GM12878 (cell line): Measurements from ENCODE around the gene ELOVL5. TPM values are rescaled to one million over a fixed set of nuclear protein-coding genes. Genes with fewer than 3 reads are reported as not detected.

Source experiments
- ATAC-seq: fragments of 200-7000 bp; cut with Tn5 transposase; 3 replicates; pipeline ENCODE4 v1.9.1; 2020; ENCODE audit warnings: mild to moderate bottlenecking, moderate library complexity
- BruUV-seq: library from RNA; stranded (reverse); fragments of 400-500 nt; replicated peaks from 2 replicates; lab custom pipeline; 2021; lab: Mats Ljungman, UMichigan
- CTCF ChIA-PET: fragments of 300-600 bp; sonication (Branson Sonifier 250); formaldehyde crosslinking; extraction: SDS; loops from one replicate; lab custom pipeline; 2021; ENCODE audit warnings: inconsistent platforms; lab: Yijun Ruan, JAX
- POLR2A ChIA-PET: fragments of 350-600 bp; formaldehyde crosslinking; extraction: SDS; loops from one replicate; lab custom pipeline; 2021; ENCODE audit warnings: inconsistent platforms; lab: Charles Lee
- RAD21 ChIA-PET: fragments of 300-600 bp; sonication (Branson Sonifier 250); formaldehyde crosslinking; loops from one replicate; lab custom pipeline; 2023; ENCODE audit warnings: antibody characterized with exemption; ENCODE audit not compliant: unreplicated experiment; lab: Charles Lee
- SMC1A ChIA-PET: fragments of 300-600 bp; sonication (Branson Sonifier 250); formaldehyde crosslinking; loops from one replicate; lab custom pipeline; 2023; ENCODE audit not compliant: unreplicated experiment, uncharacterized antibody; lab: Charles Lee
- DNase-seq: peaks from one replicate; pipeline ENCODE4 v3.0.0-alpha.2; 2011; ENCODE audit warnings: low read depth, low spot score
- FAIRE-seq: peaks from 3 replicates; lab custom pipeline; 2011; peaks lifted over from hg19 to GRCh38; lab: Jason Lieb, UNC
- H2AFZ ChIP-seq: 2 replicates; pipeline ENCODE4 v1.6.0; 2011; ENCODE audit warnings: low read depth, low read length, control low read depth; ENCODE audit not compliant: control insufficient read depth
- H3K27ac ChIP-seq: 2 replicates; pipeline ENCODE4 v1.5.1; 2011; ENCODE audit warnings: control low read depth; ENCODE audit not compliant: control insufficient read depth, insufficient read depth
- H3K27me3 ChIP-seq, 2 experiments: replicated peaks in 1 of 2; 2 replicates each; pipeline versions ENCODE4 v1.6.0 to v1.6.1; 2011; ENCODE audit warnings: low read length in 1 of 2; ENCODE audit not compliant: control insufficient read depth in 2 of 2, insufficient read depth in 2 of 2
- H3K36me3 ChIP-seq, 2 experiments: 2 replicates each; pipeline ENCODE4 v1.5.1; 2011; ENCODE audit warnings: low read length in 1 of 2; ENCODE audit not compliant: control insufficient read depth in 2 of 2, insufficient read depth in 2 of 2
- H3K4me1 ChIP-seq: 2 replicates; pipeline ENCODE4 v1.6.1; 2011; ENCODE audit warnings: mild to moderate bottlenecking, low read length, moderate library complexity, mixed read lengths; ENCODE audit not compliant: control insufficient read depth, insufficient read depth
- H3K4me2 ChIP-seq: 2 replicates; pipeline ENCODE4 v1.6.0; 2011; ENCODE audit warnings: control low read depth; ENCODE audit not compliant: control insufficient read depth, insufficient read depth
- H3K4me3 ChIP-seq: fragments of 200-600 bp; sonication (generic); 2 replicates; pipeline ENCODE4 v1.5.1; 2016
- H3K79me2 ChIP-seq: 2 replicates; pipeline ENCODE4 v1.6.0; 2011; ENCODE audit warnings: low read length; ENCODE audit not compliant: control insufficient read depth, insufficient read depth
- H3K9ac ChIP-seq: 2 replicates; pipeline ENCODE4 v1.8.0; 2011; ENCODE audit warnings: low read length, control low read depth, mixed read lengths; ENCODE audit not compliant: control insufficient read depth, insufficient read depth
- H3K9me3 ChIP-seq: replicated peaks from 3 replicates; pipeline ENCODE4 v1.5.1; 2011; ENCODE audit warnings: mild to moderate bottlenecking, low read length; ENCODE audit not compliant: control insufficient read depth, insufficient read depth
- H4K20me1 ChIP-seq: 2 replicates; pipeline ENCODE4 v1.6.0; 2011; ENCODE audit not compliant: control insufficient read depth, insufficient read depth
- BCL11A ChIP-seq: IDR thresholded peaks from 2 replicates; pipeline ENCODE4 v1.6.1; 2011; ENCODE audit warnings: low read depth, low read length
- BRCA1 ChIP-seq: IDR thresholded peaks from 2 replicates; pipeline ENCODE4 v1.6.1; 2011; ENCODE audit warnings: low read depth, low read length, improper control_type of control experiment
- GABPA ChIP-seq: IDR thresholded peaks from 2 replicates; pipeline ENCODE4 v1.6.1; 2014; ENCODE audit warnings: antibody characterized with exemption, low read depth, mild to moderate bottlenecking, inconsistent platforms
- HDAC6 ChIP-seq: fragments of 200-600 bp; sonication (generic); IDR thresholded peaks from one replicate; pipeline ENCODE4 v1.8.0; 2017; ENCODE audit warnings: antibody characterized with exemption; ENCODE audit not compliant: unreplicated experiment
- KAT2A ChIP-seq: conservative IDR thresholded peaks from 2 replicates; pipeline ENCODE4 v1.6.1; 2011; ENCODE audit warnings: low read depth, low read length; ENCODE audit not compliant: control insufficient read depth
- MEF2A ChIP-seq: IDR thresholded peaks from 2 replicates; pipeline ENCODE4 v1.6.1; 2011; ENCODE audit warnings: low read depth, mild to moderate bottlenecking, low read length, moderate library complexity; ENCODE audit not compliant: insufficient read depth
- PML ChIP-seq: IDR thresholded peaks from 2 replicates; pipeline ENCODE4 v1.6.1; 2012; ENCODE audit warnings: low read length, inconsistent platforms
- SMC3 ChIP-seq: IDR thresholded peaks from 2 replicates; pipeline ENCODE4 v1.6.1; 2011; ENCODE audit warnings: low read length, improper control_type of control experiment, borderline replicate concordance
- SREBF1 ChIP-seq: IDR thresholded peaks from 2 replicates; pipeline ENCODE4 v1.6.1; 2012; ENCODE audit warnings: mild to moderate bottlenecking, low read length
- STAT3 ChIP-seq: IDR thresholded peaks from 2 replicates; pipeline ENCODE4 v1.6.1; 2011; ENCODE audit warnings: low read depth, low read length, improper control_type of control experiment
- SUPT20H ChIP-seq: IDR thresholded peaks from 2 replicates; pipeline ENCODE4 v1.6.1; 2011; ENCODE audit warnings: low read depth, mild to moderate bottlenecking, low read length, moderate library complexity, borderline replicate concordance; ENCODE audit not compliant: control insufficient read depth
- TCF12 ChIP-seq: IDR thresholded peaks from 2 replicates; pipeline ENCODE4 v1.6.1; 2011; ENCODE audit warnings: low read depth, mild to moderate bottlenecking, low read length
- TCF3 ChIP-seq: IDR thresholded peaks from 2 replicates; pipeline ENCODE4 v1.6.1; 2012; ENCODE audit warnings: low read depth, mild to moderate bottlenecking, low read length, borderline replicate concordance; ENCODE audit not compliant: insufficient read depth
- ZNF274 ChIP-seq: IDR thresholded peaks from one replicate; pipeline ENCODE4 v1.8.0; 2011; ENCODE audit not compliant: insufficient read length, insufficient read depth
- ZNF622 ChIP-seq: fragments of 450-650 bp; IDR thresholded peaks from 2 replicates; pipeline ENCODE4 v1.6.1; 2017; ENCODE audit warnings: mild to moderate bottlenecking, inconsistent platforms
- ZZZ3 ChIP-seq: IDR thresholded peaks from 2 replicates; pipeline ENCODE4 v1.6.1; 2011; ENCODE audit warnings: low read depth; ENCODE audit not compliant: control insufficient read depth, insufficient read length
- WGBS: methylation state at CpG from one replicate; pipeline ENCODE4 v1.1.6; 2016; ENCODE audit warnings: low lambda C conversion rate; ENCODE audit not compliant: insufficient replicate concordance, insufficient coverage; ENCODE audit errors: missing lambda C conversion rate; 5-methylcytosine and 5-hydroxymethylcytosine counted together
- in situ Hi-C: fragments of 300-500 bp; cut with MboI; formaldehyde crosslinking; loops from 9 replicates; pipeline ENCODE4 v1.14.3; 2018; ENCODE audit warnings: mixed read lengths
- intact Hi-C: fragments of 100-400 bp; cut with micrococcal nuclease; formaldehyde crosslinking; loops from one replicate; pipeline ENCODE4 v1.14.2; 2022; ENCODE audit not compliant: unreplicated experiment
- polyA plus RNA-seq, 11 experiments: library from polyadenylated mRNA; depleted of rRNA in 4 of 11; unstranded in 6 of 11; stranded (reverse) in 5 of 11; fragments of >200 nt; fragmentation: Nextera tagmentation in 4 of 11; fragmentation: Illumina TruSeq in 1 of 11; extraction: Ambion mirVana in 4 of 11; extraction: Trizol in 1 of 11; gene quantifications; 1 replicate in 1 of 11; 2 replicates in 10 of 11; pipeline versions ENCODE4 v1.2.1 to v1.2.3, GENCODE V29; 2011 to 2016; ENCODE audit warnings: inconsistent platforms in 2 of 11, missing spikeins in 2 of 11, low read depth in 1 of 11
- total RNA-seq, 4 experiments: library from RNA; depleted of rRNA in 3 of 4; stranded (reverse); fragments of >200 nt in 3 of 4; fragmentation: Illumina TruSeq in 1 of 4; extraction: Trizol in 1 of 4; gene quantifications; 2 replicates each; pipeline versions ENCODE4 v1.2.1 to v1.2.3, GENCODE V29; 2013 to 2021
- TF ChIP-seq, protein P1 (sequence below): fragments of 450-650 bp; IDR thresholded peaks from 2 replicates; pipeline ENCODE4 v1.6.1; 2016; ENCODE audit warnings: mild to moderate bottlenecking
- TF ChIP-seq, protein P2 (sequence below): fragments of 450-650 bp; IDR thresholded peaks from 2 replicates; pipeline ENCODE4 v1.6.1; 2017; ENCODE audit warnings: mild to moderate bottlenecking, moderate library complexity
- TF ChIP-seq, protein P3 (sequence below): IDR thresholded peaks from 2 replicates; pipeline ENCODE4 v1.6.1; 2011; ENCODE audit warnings: low read depth, low read length, improper control_type of control experiment, borderline replicate concordance

The ELOVL5 gene
- total and polyA plus RNA-seq, 10 of the 15 experiments (the other 5 are each of a cell fraction or from before 2014, with no cell fraction given): 156 to 241 (median 196) TPM

DNA sequence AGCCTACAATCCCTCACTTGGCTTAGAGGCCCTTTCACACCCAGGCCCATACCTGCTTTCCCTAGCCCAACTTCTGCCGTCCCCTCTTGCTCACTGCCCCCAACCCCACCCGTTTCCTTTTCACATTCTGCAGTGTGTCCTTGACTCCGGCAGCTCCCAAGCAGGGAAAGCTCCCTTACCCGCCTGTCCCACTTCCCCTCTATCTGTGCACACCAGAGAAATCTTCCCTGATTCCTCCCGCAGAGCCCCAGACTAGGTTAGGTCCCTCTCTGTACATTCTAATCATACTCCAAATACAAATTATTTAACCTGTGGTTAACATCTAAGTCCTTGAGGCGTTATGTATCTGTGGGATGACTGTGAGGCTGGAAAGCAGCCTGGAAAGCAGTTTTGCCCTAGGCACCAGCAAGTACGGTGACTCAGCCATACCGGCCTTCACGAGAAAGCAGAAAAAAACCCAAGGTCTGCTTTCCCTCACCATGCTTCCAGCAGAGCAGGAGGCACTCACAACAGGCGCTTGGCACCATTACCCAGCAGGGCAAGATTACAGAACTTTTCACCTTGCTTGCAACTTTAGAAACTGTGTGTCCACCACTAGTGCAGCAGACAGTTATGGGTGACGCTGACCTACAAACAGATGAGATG, 22.3 kb downstream of the ELOVL5 start:
- DNase-seq (no peak), ATAC-seq (peak; percentile 8; the same call in 1 of the 3 replicates), FAIRE-seq (no peak)
- ChIA-PET POLR2A (interaction anchor here (1.5 to 1.6 kb wide), 2 partner anchors 10 to 17 kb away, joined by 3 to 4 read pairs; no protein-coding TSS in a partner anchor), CTCF (interaction anchor here (1.1 kb wide), 1 partner anchor 158 kb away, joined by 3 read pairs; no protein-coding TSS in a partner anchor), RAD21 (interaction anchor here (0.6 kb wide), 1 partner anchor 95 kb away, joined by 4 read pairs; no protein-coding TSS in a partner anchor), SMC1A (interaction anchor here (1.5 to 5.2 kb wide), 3 partner anchors 8 to 17 kb away, joined by 3 to 23 read pairs (median 7); no protein-coding TSS in a partner anchor)
- no TSS peak for BruUV-seq
- 98% methylated on average over 11 of the region's 11 CpGs for WGBS
- H3K4me2 ChIP-seq: no peak overlapping the region
- no peaks in the 10 kb centered on the region for H3K9me3 ChIP-seq
- intact Hi-C loops (no loop called here), in situ Hi-C loops (no loop called here)
- peaks cover 2% of the 10 kb centered on the region; the same call in 1 of the 2 replicates for H3K4me1 ChIP-seq
- H3K79me2 ChIP-seq: peaks cover 70% of the 10 kb centered on the region
- H3K36me3 ChIP-seq: 0 out of 4 replicates have a peak, but pooled peaks cover 0 to 1% of the 10 kb centered on the region in 2 experiments
- TF ChIP-seq ZZZ3 (no peak), SREBF1 (no peak), PML (no peak), BCL11A (no peak), SMC3 (no peak), ZNF622 (no peak), TCF12 (no peak), SUPT20H (no peak), KAT2A (no peak), HDAC6 (no peak), MEF2A (no peak), BRCA1 (no peak), GABPA (no peak), STAT3 (no peak), TCF3 (no peak), ZNF274 (no peak)
- TF ChIP-seq, protein P1, sequence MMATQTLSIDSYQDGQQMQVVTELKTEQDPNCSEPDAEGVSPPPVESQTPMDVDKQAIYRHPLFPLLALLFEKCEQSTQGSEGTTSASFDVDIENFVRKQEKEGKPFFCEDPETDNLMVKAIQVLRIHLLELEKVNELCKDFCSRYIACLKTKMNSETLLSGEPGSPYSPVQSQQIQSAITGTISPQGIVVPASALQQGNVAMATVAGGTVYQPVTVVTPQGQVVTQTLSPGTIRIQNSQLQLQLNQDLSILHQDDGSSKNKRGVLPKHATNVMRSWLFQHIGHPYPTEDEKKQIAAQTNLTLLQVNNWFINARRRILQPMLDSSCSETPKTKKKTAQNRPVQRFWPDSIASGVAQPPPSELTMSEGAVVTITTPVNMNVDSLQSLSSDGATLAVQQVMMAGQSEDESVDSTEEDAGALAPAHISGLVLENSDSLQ: no peak
- TF ChIP-seq, protein P2, sequence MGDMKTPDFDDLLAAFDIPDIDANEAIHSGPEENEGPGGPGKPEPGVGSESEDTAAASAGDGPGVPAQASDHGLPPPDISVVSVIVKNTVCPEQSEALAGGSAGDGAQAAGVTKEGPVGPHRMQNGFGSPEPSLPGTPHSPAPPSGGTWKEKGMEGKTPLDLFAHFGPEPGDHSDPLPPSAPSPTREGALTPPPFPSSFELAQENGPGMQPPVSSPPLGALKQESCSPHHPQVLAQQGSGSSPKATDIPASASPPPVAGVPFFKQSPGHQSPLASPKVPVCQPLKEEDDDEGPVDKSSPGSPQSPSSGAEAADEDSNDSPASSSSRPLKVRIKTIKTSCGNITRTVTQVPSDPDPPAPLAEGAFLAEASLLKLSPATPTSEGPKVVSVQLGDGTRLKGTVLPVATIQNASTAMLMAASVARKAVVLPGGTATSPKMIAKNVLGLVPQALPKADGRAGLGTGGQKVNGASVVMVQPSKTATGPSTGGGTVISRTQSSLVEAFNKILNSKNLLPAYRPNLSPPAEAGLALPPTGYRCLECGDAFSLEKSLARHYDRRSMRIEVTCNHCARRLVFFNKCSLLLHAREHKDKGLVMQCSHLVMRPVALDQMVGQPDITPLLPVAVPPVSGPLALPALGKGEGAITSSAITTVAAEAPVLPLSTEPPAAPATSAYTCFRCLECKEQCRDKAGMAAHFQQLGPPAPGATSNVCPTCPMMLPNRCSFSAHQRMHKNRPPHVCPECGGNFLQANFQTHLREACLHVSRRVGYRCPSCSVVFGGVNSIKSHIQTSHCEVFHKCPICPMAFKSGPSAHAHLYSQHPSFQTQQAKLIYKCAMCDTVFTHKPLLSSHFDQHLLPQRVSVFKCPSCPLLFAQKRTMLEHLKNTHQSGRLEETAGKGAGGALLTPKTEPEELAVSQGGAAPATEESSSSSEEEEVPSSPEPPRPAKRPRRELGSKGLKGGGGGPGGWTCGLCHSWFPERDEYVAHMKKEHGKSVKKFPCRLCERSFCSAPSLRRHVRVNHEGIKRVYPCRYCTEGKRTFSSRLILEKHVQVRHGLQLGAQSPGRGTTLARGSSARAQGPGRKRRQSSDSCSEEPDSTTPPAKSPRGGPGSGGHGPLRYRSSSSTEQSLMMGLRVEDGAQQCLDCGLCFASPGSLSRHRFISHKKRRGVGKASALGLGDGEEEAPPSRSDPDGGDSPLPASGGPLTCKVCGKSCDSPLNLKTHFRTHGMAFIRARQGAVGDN: no peak
- TF ChIP-seq, protein P3, sequence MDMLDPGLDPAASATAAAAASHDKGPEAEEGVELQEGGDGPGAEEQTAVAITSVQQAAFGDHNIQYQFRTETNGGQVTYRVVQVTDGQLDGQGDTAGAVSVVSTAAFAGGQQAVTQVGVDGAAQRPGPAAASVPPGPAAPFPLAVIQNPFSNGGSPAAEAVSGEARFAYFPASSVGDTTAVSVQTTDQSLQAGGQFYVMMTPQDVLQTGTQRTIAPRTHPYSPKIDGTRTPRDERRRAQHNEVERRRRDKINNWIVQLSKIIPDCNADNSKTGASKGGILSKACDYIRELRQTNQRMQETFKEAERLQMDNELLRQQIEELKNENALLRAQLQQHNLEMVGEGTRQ: no peak
- no peak overlapping the region for H3K9ac ChIP-seq
- no peak overlapping the region for H2AFZ ChIP-seq
- no peak overlapping the region for H3K27ac ChIP-seq
- H4K20me1 ChIP-seq: no peaks in the 10 kb centered on the region
- no peaks in the 10 kb centered on the region for H3K27me3 ChIP-seq
- H3K4me3 ChIP-seq: no peak overlapping the region
